Gastroesophageal sphincter (tissue), 4 donors: ENCODE data around the gene PTPRN2. TPM values are rescaled to one million over a fixed set of nuclear protein-coding genes. Genes with fewer than 3 reads are reported as not detected.

Experiments
- ATAC-seq: fragments of 150-250 bp; one replicate; pipeline ENCODE4 v1.9.1; 2016; ENCODE audit warnings: mild to moderate bottlenecking, moderate library complexity
- H3K27ac ChIP-seq, 4 donors: fragments of 200-600 bp; sonication (generic) in 3 of 4; 1 replicate in 3 of 4; 2 replicates in 1 of 4; pipeline ENCODE4 v1.5.1; 2016 to 2019
- H3K27me3 ChIP-seq: fragments of 200-600 bp; sonication (generic); one replicate; pipeline ENCODE4 v1.5.1; 2019
- H3K36me3 ChIP-seq, 2 donors: fragments of 200-600 bp; sonication (generic); one replicate each; pipeline ENCODE4 v1.5.1; 2019; ENCODE audit warnings: control low read depth in 1 of 2
- H3K4me1 ChIP-seq, 3 donors: fragments of 200-600 bp; sonication (generic); 1 replicate in 2 of 3; 2 replicates in 1 of 3; pipeline ENCODE4 v1.5.1; 2016 to 2019; ENCODE audit warnings: control low read depth in 2 of 3
- H3K4me3 ChIP-seq, 2 donors: fragments of 200-600 bp; sonication (generic); one replicate each; pipeline ENCODE4 v1.5.1; 2019; ENCODE audit warnings: mild to moderate bottlenecking in 1 of 2, moderate library complexity in 1 of 2
- H3K9me3 ChIP-seq, 3 donors: fragments of 200-600 bp; sonication (generic); one replicate each; pipeline ENCODE4 v1.5.1; 2017 to 2019; ENCODE audit warnings: control low read depth in 2 of 3
- CTCF ChIP-seq, 4 experiments: fragments of 200-600 bp in 2 of 4; fragments of 450-650 bp in 2 of 4; sonication (generic) in 1 of 4; IDR thresholded peaks; one replicate each; pipeline ENCODE4 v1.5.1; 2017 to 2019; ENCODE audit warnings: antibody characterized with exemption in 4 of 4, mild to moderate bottlenecking in 2 of 4, moderate library complexity in 2 of 4
- EP300 ChIP-seq: sonication (generic); formaldehyde crosslinking; IDR thresholded peaks from one replicate; pipeline ENCODE4 v1.6.1; 2017; ENCODE audit warnings: antibody characterized with exemption, mild to moderate bottlenecking
- POLR2A ChIP-seq, 2 donors: fragments of 450-650 bp; IDR thresholded peaks; one replicate each; pipeline ENCODE4 v1.6.1; 2017; ENCODE audit warnings: antibody characterized with exemption in 2 of 2, mild to moderate bottlenecking in 2 of 2, moderate library complexity in 1 of 2
- POLR2AphosphoS5 ChIP-seq: sonication (generic); formaldehyde crosslinking; IDR thresholded peaks from one replicate; pipeline ENCODE4 v1.6.1; 2017; ENCODE audit warnings: antibody characterized with exemption
- WGBS, 2 donors: methylation state at CpG; one replicate each; pipeline ENCODE4 v1.1.5; 2018; ENCODE audit warnings: low coverage in 1 of 2; 5-methylcytosine and 5-hydroxymethylcytosine counted together
- total RNA-seq, 4 donors: library from RNA; depleted of rRNA; stranded (reverse); fragments of >200 nt; gene quantifications; one replicate each; pipeline ENCODE4 v1.1.0, GENCODE V29; 2016

Gene PTPRN2
- total RNA-seq, 4 donors from 2014 or later, result 1.7 to 4.7 (median 3.3) TPM

GRCh38 chr7:157538735-157539134 lies 1048.9 kb downstream of the PTPRN2 start:
- TF ChIP-seq POLR2A (IDR thresholded peaks at IDR 0.05) (no peak), EP300 (no peak), CTCF (IDR thresholded peaks at IDR 0.05) (no peak), POLR2AphosphoS5 (no peak)
- WGBS, 2 donors, result 84 to 91% methylated on average over 5 to 7 of the region's 10 CpGs

GRCh38 chr7:157538321-157538720 lies 1049.3 kb downstream of the PTPRN2 start:
- WGBS, 2 donors, result 100% methylated on average over 1 of the region's 11 CpGs; no CpG with 5 or more reads in 1 of the 2 donors

More at GRCh38 chr7:157538735-157539134, 1048.9 kb downstream of the PTPRN2 start:
- Histone ChIP-seq H3K27me3 (peaks cover 14% of the 10 kb centered on the region), H3K9me3 (no peaks in the 10 kb centered on the region), H3K4me3 (no peak overlapping the region), H3K4me1 (no peaks in the 10 kb centered on the region), H3K36me3 (peaks cover 0 to 17% of the 10 kb centered on the region in 2 donors), H3K27ac (no peak overlapping the region)
- ATAC-seq, result no peak

GRCh38 chr7:157537056-157537455 lies 1050.6 kb downstream of the PTPRN2 start:
- WGBS, 2 donors, result 87% methylated on average over 4 of the region's 5 CpGs; no CpG with 5 or more reads in 1 of the 2 donors
- Histone ChIP-seq H3K36me3 (peaks cover 0 to 17% of the 10 kb centered on the region in 2 donors), H3K4me3 (no peak overlapping the region), H3K27ac (no peak overlapping the region), H3K27me3 (peaks cover 9% of the 10 kb centered on the region), H3K9me3 (peaks cover 0 to 14% (median 0%) of the 10 kb centered on the region in 3 donors), H3K4me1 (no peaks in the 10 kb centered on the region)
- no peak for ATAC-seq
- TF ChIP-seq CTCF (IDR thresholded peaks at IDR 0.05) (no peak), POLR2A (IDR thresholded peaks at IDR 0.05) (no peak), EP300 (no peak), POLR2AphosphoS5 (no peak)

More at GRCh38 chr7:157538321-157538720, 1049.3 kb downstream of the PTPRN2 start:
- TF ChIP-seq POLR2A (IDR thresholded peaks at IDR 0.05), result no peak
- TF ChIP-seq EP300, result no peak
- no peak for TF ChIP-seq CTCF (IDR thresholded peaks at IDR 0.05)
- TF ChIP-seq POLR2AphosphoS5, result no peak
- H3K36me3 ChIP-seq, result peaks cover 0 to 17% of the 10 kb centered on the region in 2 donors
- H3K27me3 ChIP-seq, result peaks cover 14% of the 10 kb centered on the region
- ATAC-seq, result no peak
- H3K4me1 ChIP-seq, result no peaks in the 10 kb centered on the region
- peaks cover 0 to 2% (median 0%) of the 10 kb centered on the region in 3 donors for H3K9me3 ChIP-seq
- H3K4me3 ChIP-seq, result no peak overlapping the region
- no peak overlapping the region for H3K27ac ChIP-seq

- Histone ChIP-seq H3K36me3 (no peaks in the 10 kb centered on the region), H3K9me3 (peaks cover 0 to 37% (median 0%) of the 10 kb centered on the region in 3 donors), H3K27me3 (peaks cover 16% of the 10 kb centered on the region), H3K4me1 (no peaks in the 10 kb centered on the region), H3K4me3 (no peak overlapping the region), H3K27ac (no peak overlapping the region)
- ATAC-seq, result no peak
- TF ChIP-seq POLR2A (IDR thresholded peaks at IDR 0.05) (no peak), CTCF (IDR thresholded peaks at IDR 0.05) (no peak)
- 90 to 100% methylated on average over 3 of the region's 3 CpGs for WGBS, 2 donors
Observed at GRCh38 chr7:157532068-157532467, 1055.6 kb downstream of the PTPRN2 start.

- Histone ChIP-seq H3K4me1 (no peaks in the 10 kb centered on the region), H3K27me3 (peaks cover 34% of the 10 kb centered on the region), H3K36me3 (no peaks in the 10 kb centered on the region), H3K9me3 (peaks cover 0 to 37% (median 0%) of the 10 kb centered on the region in 3 donors), H3K4me3 (no peak overlapping the region), H3K27ac (no peak overlapping the region)
- 45 to 73% methylated on average over 4 to 19 of the region's 25 CpGs for WGBS, 2 donors
- no peak for ATAC-seq
- no peak for TF ChIP-seq POLR2AphosphoS5
- TF ChIP-seq EP300, result no peak
- no peak for TF ChIP-seq CTCF (IDR thresholded peaks at IDR 0.05)
- TF ChIP-seq POLR2A (IDR thresholded peaks at IDR 0.05), result no peak
Observed at GRCh38 chr7:157529768-157530560, 1057.7 kb downstream of the PTPRN2 start.
